IMR-90 (cell line): ENCODE measurements around the gene PAX2. TPM values are rescaled to one million over a fixed set of nuclear protein-coding genes. Genes with fewer than 3 reads are reported as not detected.

Experiments
- ATAC-seq: fragments of 200-7000 bp; cut with Tn5 transposase; 2 replicates; pipeline ENCODE4 v1.9.1; 2020; ENCODE audit warnings: low read depth, mild to moderate bottlenecking, moderate library complexity
- BruUV-seq: library from RNA; stranded (reverse); fragments of 400-500 nt; replicated peaks from 2 replicates; lab custom pipeline; 2021; lab: Mats Ljungman, UMichigan
- CTCF ChIA-PET: fragments of 300-600 bp; formaldehyde crosslinking; extraction: SDS; loops from one replicate; lab custom pipeline; 2021; ENCODE audit warnings: antibody characterized with exemption; lab: Yijun Ruan, JAX
- POLR2A ChIA-PET: fragments of 300-600 bp; sonication (Branson Sonifier 250); formaldehyde crosslinking; loops from one replicate; lab custom pipeline; 2022; ENCODE audit warnings: antibody characterized with exemption; ENCODE audit not compliant: unreplicated experiment; lab: Charles Lee
- DNase-seq: peaks from one replicate; pipeline ENCODE4 v3.0.0; 2013
- H2AFZ ChIP-seq: replicated peaks from 2 replicates; pipeline ENCODE3; 2013; ENCODE audit warnings: low read length, mild to moderate bottlenecking; ENCODE audit not compliant: poor library complexity
- H2AK5ac ChIP-seq: 2 replicates; pipeline ENCODE4 v1.6.1; 2013; ENCODE audit warnings: low read depth, low read length, inconsistent platforms
- H2AK9ac ChIP-seq: replicated peaks from 2 replicates; pipeline ENCODE3; 2013; ENCODE audit warnings: mild to moderate bottlenecking, low read depth, low read length, moderate library complexity; ENCODE audit not compliant: poor library complexity
- H2BK120ac ChIP-seq: 2 replicates; pipeline ENCODE4 v1.6.1; 2013; ENCODE audit warnings: low read depth, low read length, inconsistent platforms
- H2BK15ac ChIP-seq: 3 replicates; pipeline ENCODE4 v1.6.1; 2013; ENCODE audit warnings: low read depth, low read length, inconsistent platforms
- H2BK20ac ChIP-seq: 2 replicates; pipeline ENCODE4 v1.6.1; 2013; ENCODE audit warnings: low read depth, mild to moderate bottlenecking, inconsistent platforms, low read length, moderate library complexity
- H2BK5ac ChIP-seq: 2 replicates; pipeline ENCODE4 v1.6.1; 2013; ENCODE audit warnings: mild to moderate bottlenecking, low read depth, low read length, inconsistent platforms; ENCODE audit not compliant: poor library complexity, severe bottlenecking
- H3K14ac ChIP-seq: replicated peaks from 2 replicates; pipeline ENCODE4 v1.6.1; 2013; ENCODE audit warnings: low read depth, low read length, inconsistent platforms
- H3K18ac ChIP-seq: 2 replicates; pipeline ENCODE4 v1.6.1; 2013; ENCODE audit warnings: low read depth, low read length, control low read depth
- H3K23ac ChIP-seq: 2 replicates; pipeline ENCODE4 v1.6.1; 2013; ENCODE audit warnings: low read depth, low read length, inconsistent platforms
- H3K27ac ChIP-seq: 2 replicates; pipeline ENCODE4 v1.5.1; 2013; ENCODE audit warnings: mild to moderate bottlenecking, control low read depth, low read length; ENCODE audit not compliant: insufficient read depth
- H3K27me3 ChIP-seq: 2 replicates; pipeline ENCODE4 v1.6.1; 2013; ENCODE audit warnings: low read length; ENCODE audit not compliant: control insufficient read depth, insufficient read depth
- H3K36me3 ChIP-seq: 2 replicates; pipeline ENCODE4 v1.6.1; 2013; ENCODE audit warnings: low read length, mixed read lengths; ENCODE audit not compliant: control insufficient read depth, insufficient read depth
- H3K4ac ChIP-seq: 2 replicates; pipeline ENCODE4 v1.6.1; 2013; ENCODE audit warnings: low read depth, low read length, inconsistent platforms
- H3K4me1 ChIP-seq: 2 replicates; pipeline ENCODE4 v1.6.1; 2013; ENCODE audit warnings: low read length, mixed read lengths; ENCODE audit not compliant: control insufficient read depth, insufficient read depth
- H3K4me2 ChIP-seq: 2 replicates; pipeline ENCODE4 v1.6.1; 2013; ENCODE audit warnings: low read depth, mild to moderate bottlenecking, control low read depth, low read length, moderate library complexity
- H3K4me3 ChIP-seq: 2 replicates; pipeline ENCODE4 v1.5.1; 2013; ENCODE audit warnings: low read depth, mild to moderate bottlenecking, control low read depth, low read length, moderate library complexity; ENCODE audit not compliant: insufficient read depth
- H3K56ac ChIP-seq: 2 replicates; pipeline ENCODE4 v1.6.1; 2013; ENCODE audit warnings: low read length, inconsistent platforms; ENCODE audit not compliant: insufficient read depth; ENCODE audit errors: extremely low read depth
- H3K79me1 ChIP-seq, 2 experiments: 2 replicates each; pipeline ENCODE4 v1.6.1; 2013; ENCODE audit warnings: low read length in 2 of 2, inconsistent platforms in 1 of 2, low read depth in 1 of 2
- H3K9ac ChIP-seq: 2 replicates; pipeline ENCODE4 v1.6.1; 2013; ENCODE audit warnings: low read depth, low read length, control low read depth
- H3K9me1 ChIP-seq: 2 replicates; pipeline ENCODE4 v1.6.1; 2013; ENCODE audit warnings: low read length, inconsistent platforms; ENCODE audit not compliant: insufficient read depth
- H3K9me3 ChIP-seq: 2 replicates; pipeline ENCODE4 v1.6.1; 2013; ENCODE audit warnings: low read length; ENCODE audit not compliant: control insufficient read depth, insufficient read depth
- H4K20me1 ChIP-seq: 2 replicates; pipeline ENCODE4 v1.6.1; 2013; ENCODE audit warnings: low read length, inconsistent platforms; ENCODE audit not compliant: insufficient read depth
- H4K5ac ChIP-seq: 2 replicates; pipeline ENCODE4 v1.6.1; 2013; ENCODE audit warnings: mild to moderate bottlenecking, low read depth, low read length, control low read depth
- H4K8ac ChIP-seq, 2 experiments: 2 replicates each; pipeline ENCODE4 v1.6.1; 2013; ENCODE audit warnings: low read depth in 2 of 2, low read length in 2 of 2, control low read depth in 1 of 2, inconsistent platforms in 1 of 2
- H4K91ac ChIP-seq: 2 replicates; pipeline ENCODE4 v1.6.1; 2013; ENCODE audit warnings: low read depth, low read length, inconsistent platforms; ENCODE audit not compliant: insufficient read depth
- BHLHE40 ChIP-seq: fragments of 150-350 bp; IDR thresholded peaks from 2 replicates; pipeline ENCODE4 v1.6.1; 2016; ENCODE audit warnings: mild to moderate bottlenecking, low read depth, low read length
- CHD1 ChIP-seq: IDR thresholded peaks from 2 replicates; pipeline ENCODE4 v1.6.1; 2012; ENCODE audit warnings: low read depth, low read length, improper control_type of control experiment
- FOS ChIP-seq: fragments of 150-350 bp; IDR thresholded peaks from 2 replicates; pipeline ENCODE4 v1.6.1; 2016; ENCODE audit warnings: low read depth, low read length
- MAFK ChIP-seq: IDR thresholded peaks from 2 replicates; pipeline ENCODE4 v1.6.1; 2012; ENCODE audit warnings: low read depth, low read length, improper control_type of control experiment
- MAZ ChIP-seq: IDR thresholded peaks from 2 replicates; pipeline ENCODE4 v1.6.1; 2012; ENCODE audit warnings: low read depth, mild to moderate bottlenecking, low read length, improper control_type of control experiment, moderate library complexity, borderline replicate concordance
- MXI1 ChIP-seq: IDR thresholded peaks from 2 replicates; pipeline ENCODE4 v1.6.1; 2012; ENCODE audit warnings: low read depth, mild to moderate bottlenecking, low read length, moderate library complexity, borderline replicate concordance
- NFE2L2 ChIP-seq: fragments of 150-350 bp; IDR thresholded peaks from 2 replicates; pipeline ENCODE4 v1.6.1; 2016; ENCODE audit warnings: low read depth, mild to moderate bottlenecking, low read length
- SMC3 ChIP-seq: fragments of 150-350 bp; IDR thresholded peaks from 2 replicates; pipeline ENCODE4 v1.6.1; 2016; ENCODE audit warnings: low read depth, mild to moderate bottlenecking, antibody characterized with exemption, low read length, moderate library complexity
- WGBS, 2 experiments: methylation state at CpG; one replicate each; pipeline versions ENCODE4 v1.1.5 to v1.1.7; 2013; ENCODE audit warnings: missing lambda C conversion rate in 2 of 2; ENCODE audit not compliant: insufficient read length in 1 of 2; ENCODE audit errors: extremely low coverage in 2 of 2; 5-methylcytosine and 5-hydroxymethylcytosine counted together
- dilution Hi-C: fragments of 300-500 bp; cut with HindIII; formaldehyde crosslinking; loops from one replicate; pipeline ENCODE4 v1.14.3; 2018; ENCODE audit warnings: low sequenced_read_pairs; ENCODE audit not compliant: unreplicated experiment
- in situ Hi-C: fragments of 300-500 bp; cut with MboI; formaldehyde crosslinking; loops from 3 replicates; pipeline ENCODE4 v1.14.3; 2019; ENCODE audit warnings: low sequenced_read_pairs, inconsistent platforms, mixed read lengths
- intact Hi-C: fragments of 100-400 bp; cut with micrococcal nuclease; formaldehyde crosslinking; loops from 2 replicates; pipeline ENCODE4 v1.10.0; 2022
- polyA plus RNA-seq, 3 experiments: library from polyadenylated mRNA; depleted of rRNA; stranded (reverse); fragments of >200 nt; gene quantifications; 2 replicates each; pipeline ENCODE4 v1.2.3, GENCODE V29; 2012; ENCODE audit warnings: low replicate concordance in 1 of 3
- total RNA-seq: library from RNA; depleted of rRNA; stranded (reverse); fragments of >200 nt; gene quantifications from 2 replicates; pipeline ENCODE4 v1.2.3, GENCODE V29; 2012
- TF ChIP-seq, protein P1 (sequence below): fragments of 150-350 bp; IDR thresholded peaks from 2 replicates; pipeline ENCODE4 v1.6.1; 2016; ENCODE audit warnings: low read depth, mild to moderate bottlenecking, low read length, moderate library complexity, borderline replicate concordance
- TF ChIP-seq, protein P2 (sequence below): fragments of 150-350 bp; IDR thresholded peaks from 2 replicates; pipeline ENCODE4 v1.6.1; 2017; ENCODE audit warnings: mild to moderate bottlenecking, antibody characterized with exemption, low read length, low read depth
- TF ChIP-seq, protein P3 (sequence below): conservative IDR thresholded peaks from 2 replicates; pipeline ENCODE4 v1.5.1; 2012; ENCODE audit warnings: mild to moderate bottlenecking, low read depth, low read length, improper control_type of control experiment

The PAX2 gene
- total and polyA plus RNA-seq, 2 of the 4 experiments (the other 2 are of a cell fraction), result not detected

DNA sequence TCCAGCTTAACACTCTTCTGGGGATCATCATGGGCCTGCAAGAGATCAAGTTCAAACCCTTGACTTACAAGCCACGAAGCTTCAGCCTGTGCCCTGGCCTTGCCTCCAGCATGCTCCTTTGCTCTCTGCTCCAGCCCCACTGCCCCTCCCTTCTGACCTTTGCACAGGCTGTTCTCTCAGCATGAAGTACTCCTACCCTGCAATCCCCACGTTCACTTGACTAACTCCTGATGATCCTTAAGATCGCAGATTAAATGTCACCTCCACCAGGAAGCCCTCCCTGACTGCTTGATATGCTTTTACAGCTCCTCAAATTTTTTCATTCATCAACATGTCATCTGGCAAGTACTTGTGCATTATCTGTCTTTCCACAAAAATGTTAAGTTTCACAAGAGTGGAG lies 91.9 kb downstream of the PAX2 start:
- no peaks in the 10 kb centered on the region for H3K36me3 ChIP-seq
- CTCF ChIA-PET, result no interaction called here
- no peak overlapping the region for H2BK120ac ChIP-seq
- in situ Hi-C loops (no loop called here), intact Hi-C loops (no loop called here), dilution Hi-C loops (no loop called here)
- no peak overlapping the region for H4K8ac ChIP-seq
- WGBS, 2 experiments, result 100% methylated on average over 1 of the region's 3 CpGs; no CpG with 5 or more reads in 1 of the 2 experiments
- no peak overlapping the region for H2BK5ac ChIP-seq
- no peak overlapping the region for H2BK15ac ChIP-seq
- no peak overlapping the region for H4K91ac ChIP-seq
- H3K4ac ChIP-seq, result no peak overlapping the region
- H4K5ac ChIP-seq, result no peak overlapping the region
- no peak overlapping the region for H2BK20ac ChIP-seq
- no peak overlapping the region for H2AK5ac ChIP-seq
- POLR2A ChIA-PET, result no interaction called here
- no peak overlapping the region for H3K23ac ChIP-seq
- no peak overlapping the region for H3K9ac ChIP-seq
- H3K4me1 ChIP-seq, result no peaks in the 10 kb centered on the region
- H3K18ac ChIP-seq, result no peak overlapping the region
- H3K9me1 ChIP-seq, result no peaks in the 10 kb centered on the region; the same call in 1 of the 2 replicates
- H3K14ac ChIP-seq, result no peak overlapping the region
- TF ChIP-seq, protein P1, sequence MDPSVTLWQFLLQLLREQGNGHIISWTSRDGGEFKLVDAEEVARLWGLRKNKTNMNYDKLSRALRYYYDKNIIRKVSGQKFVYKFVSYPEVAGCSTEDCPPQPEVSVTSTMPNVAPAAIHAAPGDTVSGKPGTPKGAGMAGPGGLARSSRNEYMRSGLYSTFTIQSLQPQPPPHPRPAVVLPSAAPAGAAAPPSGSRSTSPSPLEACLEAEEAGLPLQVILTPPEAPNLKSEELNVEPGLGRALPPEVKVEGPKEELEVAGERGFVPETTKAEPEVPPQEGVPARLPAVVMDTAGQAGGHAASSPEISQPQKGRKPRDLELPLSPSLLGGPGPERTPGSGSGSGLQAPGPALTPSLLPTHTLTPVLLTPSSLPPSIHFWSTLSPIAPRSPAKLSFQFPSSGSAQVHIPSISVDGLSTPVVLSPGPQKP, result no peak
- TF ChIP-seq CHD1 (no peak), MXI1 (no peak), FOS (no peak), MAFK (no peak), MAZ (no peak), NFE2L2 (no peak), BHLHE40 (no peak), SMC3 (no peak)
- TF ChIP-seq, protein P2, sequence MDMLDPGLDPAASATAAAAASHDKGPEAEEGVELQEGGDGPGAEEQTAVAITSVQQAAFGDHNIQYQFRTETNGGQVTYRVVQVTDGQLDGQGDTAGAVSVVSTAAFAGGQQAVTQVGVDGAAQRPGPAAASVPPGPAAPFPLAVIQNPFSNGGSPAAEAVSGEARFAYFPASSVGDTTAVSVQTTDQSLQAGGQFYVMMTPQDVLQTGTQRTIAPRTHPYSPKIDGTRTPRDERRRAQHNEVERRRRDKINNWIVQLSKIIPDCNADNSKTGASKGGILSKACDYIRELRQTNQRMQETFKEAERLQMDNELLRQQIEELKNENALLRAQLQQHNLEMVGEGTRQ, result no peak
- TF ChIP-seq, protein P3, sequence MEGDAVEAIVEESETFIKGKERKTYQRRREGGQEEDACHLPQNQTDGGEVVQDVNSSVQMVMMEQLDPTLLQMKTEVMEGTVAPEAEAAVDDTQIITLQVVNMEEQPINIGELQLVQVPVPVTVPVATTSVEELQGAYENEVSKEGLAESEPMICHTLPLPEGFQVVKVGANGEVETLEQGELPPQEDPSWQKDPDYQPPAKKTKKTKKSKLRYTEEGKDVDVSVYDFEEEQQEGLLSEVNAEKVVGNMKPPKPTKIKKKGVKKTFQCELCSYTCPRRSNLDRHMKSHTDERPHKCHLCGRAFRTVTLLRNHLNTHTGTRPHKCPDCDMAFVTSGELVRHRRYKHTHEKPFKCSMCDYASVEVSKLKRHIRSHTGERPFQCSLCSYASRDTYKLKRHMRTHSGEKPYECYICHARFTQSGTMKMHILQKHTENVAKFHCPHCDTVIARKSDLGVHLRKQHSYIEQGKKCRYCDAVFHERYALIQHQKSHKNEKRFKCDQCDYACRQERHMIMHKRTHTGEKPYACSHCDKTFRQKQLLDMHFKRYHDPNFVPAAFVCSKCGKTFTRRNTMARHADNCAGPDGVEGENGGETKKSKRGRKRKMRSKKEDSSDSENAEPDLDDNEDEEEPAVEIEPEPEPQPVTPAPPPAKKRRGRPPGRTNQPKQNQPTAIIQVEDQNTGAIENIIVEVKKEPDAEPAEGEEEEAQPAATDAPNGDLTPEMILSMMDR, result no peak
- no peak for DNase-seq
- no peak for ATAC-seq
- no peaks in the 10 kb centered on the region for H4K20me1 ChIP-seq
- H2AFZ ChIP-seq, result no peak overlapping the region
- no peak overlapping the region for H3K4me2 ChIP-seq
- H3K27ac ChIP-seq, result no peak overlapping the region
- no peak overlapping the region for H3K4me3 ChIP-seq
- H3K56ac ChIP-seq, result no peak overlapping the region
- BruUV-seq, result no TSS peak
- H3K27me3 ChIP-seq, result peaks cover 39% of the 10 kb centered on the region
- no peaks in the 10 kb centered on the region for H3K79me1 ChIP-seq
- H2AK9ac ChIP-seq, result no peak overlapping the region
- no peaks in the 10 kb centered on the region for H3K9me3 ChIP-seq
